ENCODE results near the gene KCNH2. TPM values are rescaled to one million over a fixed set of nuclear protein-coding genes. Genes with fewer than 3 reads are reported as not detected.

The KCNH2 gene
- total and polyA plus RNA-seq, 10 of the 15 experiments (the other 5 are each of a cell fraction or from before 2014, with no cell fraction given), result 0.04 to 0.24 (median 0.17) TPM; not detected in 6

DNA sequence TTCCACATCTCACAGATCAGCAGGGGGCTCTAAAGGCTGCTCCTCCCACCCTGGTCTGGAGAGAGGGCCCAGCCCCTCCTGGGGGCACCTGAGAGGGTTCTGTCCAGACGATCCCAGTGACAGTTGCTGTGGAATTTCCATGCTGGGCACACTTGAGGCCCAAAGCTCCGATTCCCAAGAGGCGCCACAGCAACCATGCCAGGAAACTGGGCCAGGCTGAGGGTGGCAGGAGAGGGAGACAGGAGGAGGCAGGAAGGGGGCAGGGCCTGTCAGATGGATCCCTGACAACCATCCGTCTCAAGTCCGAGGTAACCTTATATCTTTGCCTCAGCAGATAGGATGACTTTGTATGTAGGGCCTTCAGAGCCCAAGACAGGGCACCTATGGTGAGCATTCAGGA is 8.4 kb upstream of the KCNH2 start:
- ATAC-seq (no peak), DNase-seq (ENCODE audit: low read depth, low spot score) (no peak), FAIRE-seq (no peak)
- Histone ChIP-seq H3K79me2 (ENCODE audit: control insufficient read depth, insufficient read depth, low read length) (no peaks in the 10 kb centered on the region), H3K36me3 (ENCODE audit: control insufficient read depth in 2 of 2, insufficient read depth in 2 of 2, low read length in 1 of 2) (no peaks in the 10 kb centered on the region), H3K27ac (ENCODE audit: control insufficient read depth, insufficient read depth) (no peak overlapping the region), H3K4me1 (ENCODE audit: control insufficient read depth, insufficient read depth, low read length) (no peaks in the 10 kb centered on the region; the same call in 1 of the 2 replicates), H3K4me2 (ENCODE audit: control insufficient read depth, insufficient read depth) (no peak overlapping the region), H3K9me3 (replicated peaks; ENCODE audit: control insufficient read depth, insufficient read depth, low read length) (no peaks in the 10 kb centered on the region; the same call in 2 of the 3 replicates), H3K4me3 (no peak overlapping the region), H3K27me3 (replicated peaks in 1 of 2; ENCODE audit: control insufficient read depth in 2 of 2, insufficient read depth in 2 of 2, low read length in 1 of 2) (peaks cover 0 to 3% of the 10 kb centered on the region in 2 experiments; a peak in 2 of 4 replicates), H3K9ac (ENCODE audit: control insufficient read depth, insufficient read depth, low read length) (no peak overlapping the region), H4K20me1 (ENCODE audit: control insufficient read depth, insufficient read depth) (no peaks in the 10 kb centered on the region), H2AFZ (ENCODE audit: control insufficient read depth, low read depth, low read length) (no peak overlapping the region)
- in situ Hi-C loops (cut with MboI), result loop anchor here (5.0 kb wide), 2 partner anchors 84 to 209 kb away; no protein-coding TSS in a partner anchor
- TF ChIP-seq, protein P1, sequence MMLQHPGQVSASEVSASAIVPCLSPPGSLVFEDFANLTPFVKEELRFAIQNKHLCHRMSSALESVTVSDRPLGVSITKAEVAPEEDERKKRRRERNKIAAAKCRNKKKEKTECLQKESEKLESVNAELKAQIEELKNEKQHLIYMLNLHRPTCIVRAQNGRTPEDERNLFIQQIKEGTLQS (IDR thresholded peaks at IDR 0.05; ENCODE audit: borderline replicate concordance, extremely low read depth, low read depth, low read length), result no peak
- TF ChIP-seq RAD21 (IDR thresholded peaks at IDR 0.05; ENCODE audit: insufficient read depth, low read depth, low read length) (no peak), KDM1A (IDR thresholded peaks at IDR 0.05; ENCODE audit: borderline replicate concordance) (no peak), BMI1 (IDR thresholded peaks at IDR 0.05; ENCODE audit: borderline replicate concordance) (no peak), NFYA (IDR thresholded peaks at IDR 0.05; ENCODE audit: borderline replicate concordance, low read depth, low read length) (no peak), RAD51 (IDR thresholded peaks at IDR 0.05) (no peak), GABPA (IDR thresholded peaks at IDR 0.05; ENCODE audit: low read depth) (no peak), TCF3 (IDR thresholded peaks at IDR 0.05; ENCODE audit: borderline replicate concordance, insufficient read depth, low read depth, low read length) (no peak), SIX5 (IDR thresholded peaks at IDR 0.05; ENCODE audit: low read depth, low read length, severe bottlenecking) (no peak), RELA (IDR thresholded peaks at IDR 0.05; ENCODE audit: borderline replicate concordance, partially characterized antibody) (no peak)
- TF ChIP-seq, protein P2, sequence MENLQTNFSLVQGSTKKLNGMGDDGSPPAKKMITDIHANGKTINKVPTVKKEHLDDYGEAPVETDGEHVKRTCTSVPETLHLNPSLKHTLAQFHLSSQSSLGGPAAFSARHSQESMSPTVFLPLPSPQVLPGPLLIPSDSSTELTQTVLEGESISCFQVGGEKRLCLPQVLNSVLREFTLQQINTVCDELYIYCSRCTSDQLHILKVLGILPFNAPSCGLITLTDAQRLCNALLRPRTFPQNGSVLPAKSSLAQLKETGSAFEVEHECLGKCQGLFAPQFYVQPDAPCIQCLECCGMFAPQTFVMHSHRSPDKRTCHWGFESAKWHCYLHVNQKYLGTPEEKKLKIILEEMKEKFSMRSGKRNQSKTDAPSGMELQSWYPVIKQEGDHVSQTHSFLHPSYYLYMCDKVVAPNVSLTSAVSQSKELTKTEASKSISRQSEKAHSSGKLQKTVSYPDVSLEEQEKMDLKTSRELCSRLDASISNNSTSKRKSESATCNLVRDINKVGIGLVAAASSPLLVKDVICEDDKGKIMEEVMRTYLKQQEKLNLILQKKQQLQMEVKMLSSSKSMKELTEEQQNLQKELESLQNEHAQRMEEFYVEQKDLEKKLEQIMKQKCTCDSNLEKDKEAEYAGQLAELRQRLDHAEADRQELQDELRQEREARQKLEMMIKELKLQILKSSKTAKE (IDR thresholded peaks at IDR 0.05; ENCODE audit: low read depth, poor library complexity, severe bottlenecking), result no peak
- BruUV-seq (replicated peaks), result no TSS peak
- RAD21 ChIA-PET (ENCODE audit: unreplicated experiment), result interaction anchor here (1.2 to 1.6 kb wide), 2 partner anchors 24 to 25 kb away, joined by 3 to 4 read pairs; no protein-coding TSS in a partner anchor
- POLR2A ChIA-PET, result no interaction called here
- CTCF ChIA-PET, result interaction anchor here (0.9 to 4.2 kb wide), 9 partner anchors 8 to 210 kb away, joined by 3 to 34 read pairs (median 4); no protein-coding TSS in a partner anchor
- SMC1A ChIA-PET (ENCODE audit: uncharacterized antibody, unreplicated experiment), result no interaction called here
- 72% methylated on average over 5 of the region's 5 CpGs for WGBS (ENCODE audit: insufficient coverage, insufficient replicate concordance, low lambda C conversion rate, missing lambda C conversion rate)
- intact Hi-C loops (cut with micrococcal nuclease; ENCODE audit: unreplicated experiment), result no loop called here
